Mammary epithelial cell (primary cell): ENCODE measurements around the gene NR2C2AP.

Experiments
- EZH2 ChIP-seq: IDR thresholded peaks from 2 replicates; pipeline ENCODE4 v1.6.1; 2012; ENCODE audit warnings: low read length, inconsistent platforms, borderline replicate concordance
- TF ChIP-seq, protein P1 (sequence below), 2 donors: IDR thresholded peaks in 1 of 2; conservative IDR thresholded peaks in 1 of 2; 2 replicates each; pipeline ENCODE4 v1.5.1; 2011 to 2012; ENCODE audit warnings: inconsistent platforms in 2 of 2, low read length in 2 of 2, mild to moderate bottlenecking in 2 of 2, control low read depth in 1 of 2, low read depth in 1 of 2; ENCODE audit not compliant: insufficient read depth in 1 of 2; ENCODE audit errors: extremely low read depth in 1 of 2

- TF ChIP-seq, protein P1, sequence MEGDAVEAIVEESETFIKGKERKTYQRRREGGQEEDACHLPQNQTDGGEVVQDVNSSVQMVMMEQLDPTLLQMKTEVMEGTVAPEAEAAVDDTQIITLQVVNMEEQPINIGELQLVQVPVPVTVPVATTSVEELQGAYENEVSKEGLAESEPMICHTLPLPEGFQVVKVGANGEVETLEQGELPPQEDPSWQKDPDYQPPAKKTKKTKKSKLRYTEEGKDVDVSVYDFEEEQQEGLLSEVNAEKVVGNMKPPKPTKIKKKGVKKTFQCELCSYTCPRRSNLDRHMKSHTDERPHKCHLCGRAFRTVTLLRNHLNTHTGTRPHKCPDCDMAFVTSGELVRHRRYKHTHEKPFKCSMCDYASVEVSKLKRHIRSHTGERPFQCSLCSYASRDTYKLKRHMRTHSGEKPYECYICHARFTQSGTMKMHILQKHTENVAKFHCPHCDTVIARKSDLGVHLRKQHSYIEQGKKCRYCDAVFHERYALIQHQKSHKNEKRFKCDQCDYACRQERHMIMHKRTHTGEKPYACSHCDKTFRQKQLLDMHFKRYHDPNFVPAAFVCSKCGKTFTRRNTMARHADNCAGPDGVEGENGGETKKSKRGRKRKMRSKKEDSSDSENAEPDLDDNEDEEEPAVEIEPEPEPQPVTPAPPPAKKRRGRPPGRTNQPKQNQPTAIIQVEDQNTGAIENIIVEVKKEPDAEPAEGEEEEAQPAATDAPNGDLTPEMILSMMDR (conservative IDR thresholded peaks at IDR 0.05 in 1 of 2, IDR thresholded peaks at IDR 0.05 in 1 of 2; ENCODE audit: extremely low read depth in 1 of 2, insufficient read depth in 1 of 2, low read depth in 1 of 2, low read length in 2 of 2), result no peak
- TF ChIP-seq EZH2, result no peak
Measured at GRCh38 chr19:19169236-19170052, 33.8 kb downstream of the NR2C2AP start.
